GM23248 (cell line): ENCODE results near the gene BMP2K. TPM values are rescaled to one million over a fixed set of nuclear protein-coding genes. Genes with fewer than 3 reads are reported as not detected.

Source experiments
- DNase-seq: peaks from one replicate; pipeline ENCODE4 v3.0.0-alpha.2; 2015
- H2AFZ ChIP-seq: fragments of 200-600 bp; sonication (generic); 2 replicates; pipeline ENCODE4 v1.6.1; 2016; ENCODE audit warnings: antibody characterized with exemption
- H3F3A ChIP-seq: fragments of 200-600 bp; sonication (generic); 2 replicates; pipeline ENCODE4 v1.6.1; 2016; ENCODE audit warnings: mild to moderate bottlenecking, antibody characterized with exemption, mixed run types; ENCODE audit not compliant: insufficient read depth
- H3K27ac ChIP-seq: fragments of 200-600 bp; sonication (generic); 2 replicates; pipeline ENCODE4 v1.5.1; 2016; ENCODE audit warnings: mild to moderate bottlenecking
- H3K27me3 ChIP-seq: fragments of 200-600 bp; sonication (generic); replicated peaks from 2 replicates; pipeline ENCODE4 v1.6.1; 2016; ENCODE audit warnings: mild to moderate bottlenecking; ENCODE audit not compliant: insufficient read depth
- H3K36me3 ChIP-seq: fragments of 200-600 bp; sonication (generic); 2 replicates; pipeline ENCODE4 v1.6.1; 2016; ENCODE audit warnings: low read depth, mild to moderate bottlenecking
- H3K4me1 ChIP-seq: fragments of 200-600 bp; sonication (generic); 2 replicates; pipeline ENCODE4 v1.6.1; 2016; ENCODE audit warnings: mild to moderate bottlenecking; ENCODE audit not compliant: insufficient read depth
- H3K4me2 ChIP-seq: fragments of 200-600 bp; sonication (generic); one replicate; pipeline ENCODE4 v1.6.1; 2016; ENCODE audit warnings: mild to moderate bottlenecking; ENCODE audit not compliant: unreplicated experiment
- H3K4me3 ChIP-seq: fragments of 200-600 bp; sonication (generic); 2 replicates; pipeline ENCODE4 v1.5.1; 2016; ENCODE audit warnings: mild to moderate bottlenecking
- H3K79me2 ChIP-seq: fragments of 200-600 bp; sonication (generic); 2 replicates; pipeline ENCODE4 v1.6.1; 2016; ENCODE audit warnings: mild to moderate bottlenecking; ENCODE audit not compliant: insufficient read depth
- H3K9ac ChIP-seq: fragments of 200-600 bp; sonication (generic); 2 replicates; pipeline ENCODE4 v1.6.1; 2016; ENCODE audit warnings: mild to moderate bottlenecking
- H3K9me2 ChIP-seq: fragments of 200-600 bp; sonication (generic); 2 replicates; pipeline ENCODE4 v1.6.1; 2016; ENCODE audit warnings: mixed run types, mild to moderate bottlenecking, moderate library complexity; ENCODE audit not compliant: insufficient read depth
- H3K9me3 ChIP-seq: fragments of 200-600 bp; sonication (generic); one replicate; pipeline ENCODE4 v1.6.1; 2017; ENCODE audit warnings: low read depth
- H4K20me1 ChIP-seq: fragments of 200-600 bp; sonication (generic); 2 replicates; pipeline ENCODE4 v1.6.0; 2016; ENCODE audit not compliant: insufficient read depth
- EZH2 ChIP-seq: fragments of 200-600 bp; sonication (generic); IDR thresholded peaks from 2 replicates; pipeline ENCODE4 v1.6.1; 2018; ENCODE audit warnings: antibody characterized with exemption, mild to moderate bottlenecking; ENCODE audit not compliant: insufficient read depth, poor library complexity, severe bottlenecking
- EZH2phosphoT487 ChIP-seq: fragments of 200-600 bp; sonication (generic); IDR thresholded peaks from 2 replicates; pipeline ENCODE4 v1.6.1; 2018; ENCODE audit warnings: antibody characterized with exemption, moderate library complexity, mild to moderate bottlenecking, low read depth; ENCODE audit not compliant: insufficient read depth
- WGBS, 2 experiments: methylation state at CpG; one replicate each; pipeline ENCODE4 v1.1.6; 2015 to 2017; ENCODE audit warnings: low lambda C conversion rate in 2 of 2, low coverage in 1 of 2; ENCODE audit errors: missing lambda C conversion rate in 2 of 2; 5-methylcytosine and 5-hydroxymethylcytosine counted together
- in situ Hi-C: fragments of 300-500 bp; cut with MboI; formaldehyde crosslinking; loops from 2 replicates; pipeline ENCODE4 v1.15.0; 2020
- polyA plus RNA-seq: library from polyadenylated mRNA; unstranded; fragments of >200 nt; fragmentation: Nextera tagmentation; extraction: Ambion mirVana; gene quantifications from 2 replicates; pipeline ENCODE4 v1.2.1, GENCODE V29; 2016
- total RNA-seq: library from RNA; depleted of rRNA; stranded (reverse); fragments of >200 nt; shearing (Covaris generic); gene quantifications from 2 replicates; pipeline ENCODE4 v1.2.3, GENCODE V29; 2014

BMP2K gene
- total and polyA plus RNA-seq, 2 experiments from 2014 or later, result 11.0 to 53.0 TPM

- Histone ChIP-seq H3K4me2 (no peak overlapping the region), H3K9me2 (no peaks in the 10 kb centered on the region), H3K4me3 (no peak overlapping the region), H3K36me3 (no peaks in the 10 kb centered on the region), H3K27me3 (0 out of 2 replicates have a peak, but pooled peaks cover 7% of the 10 kb centered on the region), H3K4me1 (peaks cover 5% of the 10 kb centered on the region), H4K20me1 (no peaks in the 10 kb centered on the region), H3K79me2 (no peaks in the 10 kb centered on the region), H3K27ac (no peak overlapping the region), H3K9ac (no peak overlapping the region), H2AFZ (no peak overlapping the region), H3F3A (no peaks in the 10 kb centered on the region), H3K9me3 (no peaks in the 10 kb centered on the region)
- TF ChIP-seq EZH2phosphoT487, result no peak
- no peak for TF ChIP-seq EZH2
- in situ Hi-C loops, result loop anchor here (25.0 kb wide), 2 partner anchors 1268 to 1368 kb away; no protein-coding TSS in a partner anchor
- no peak for DNase-seq
- WGBS, 2 experiments, result 61 to 81% methylated on average over 1 of the region's 1 CpG
Observed at GRCh38 chr4:78944381-78944780, 168.2 kb downstream of the BMP2K start.

- in situ Hi-C loops, result loop anchor here (25.0 kb wide), 2 partner anchors 1267 to 1367 kb away; no protein-coding TSS in a partner anchor
Observed at GRCh38 chr4:78945651-78946179, 169.6 kb downstream of the BMP2K start.

GRCh38 chr4:78949735-78950134 is 173.6 kb downstream of the BMP2K start:
- WGBS, 2 experiments, result 84 to 88% methylated on average over 1 of the region's 1 CpG
- in situ Hi-C loops, result loop anchor here (25.0 kb wide), 2 partner anchors 1263 to 1363 kb away; no protein-coding TSS in a partner anchor
- Histone ChIP-seq H3K27me3 (no peaks in the 10 kb centered on the region), H3K79me2 (no peaks in the 10 kb centered on the region), H3K9me3 (no peaks in the 10 kb centered on the region), H3F3A (no peaks in the 10 kb centered on the region), H3K4me3 (no peak overlapping the region), H2AFZ (no peak overlapping the region), H3K4me2 (no peak overlapping the region), H3K27ac (no peak overlapping the region), H3K4me1 (no peaks in the 10 kb centered on the region), H3K9ac (no peak overlapping the region), H3K9me2 (no peaks in the 10 kb centered on the region), H4K20me1 (no peaks in the 10 kb centered on the region), H3K36me3 (no peaks in the 10 kb centered on the region)
- DNase-seq, result no peak
- TF ChIP-seq EZH2, result no peak
- no peak for TF ChIP-seq EZH2phosphoT487

More at GRCh38 chr4:78945651-78946179, 169.6 kb downstream of the BMP2K start:
- no peak overlapping the region for H3K4me2 ChIP-seq
- no peaks in the 10 kb centered on the region for H3F3A ChIP-seq
- no peaks in the 10 kb centered on the region for H3K36me3 ChIP-seq
- no peak for DNase-seq
- WGBS, 2 experiments, result 78 to 83% methylated on average over 3 of the region's 3 CpGs
- TF ChIP-seq EZH2phosphoT487 (no peak), EZH2 (no peak)
- 0 out of 2 replicates have a peak, but pooled peaks cover 7% of the 10 kb centered on the region for H3K27me3 ChIP-seq
- no peak overlapping the region for H3K27ac ChIP-seq
- no peak overlapping the region for H3K4me3 ChIP-seq
- H2AFZ ChIP-seq, result no peak overlapping the region
- H3K79me2 ChIP-seq, result no peaks in the 10 kb centered on the region
- H4K20me1 ChIP-seq, result no peaks in the 10 kb centered on the region
- H3K4me1 ChIP-seq, result no peaks in the 10 kb centered on the region
- H3K9me3 ChIP-seq, result no peaks in the 10 kb centered on the region
- H3K9me2 ChIP-seq, result no peaks in the 10 kb centered on the region
- no peak overlapping the region for H3K9ac ChIP-seq

- in situ Hi-C loops, result no loop called here
- peak; percentile 67 for DNase-seq
- no peaks in the 10 kb centered on the region for H3K27me3 ChIP-seq
- no peaks in the 10 kb centered on the region for H3F3A ChIP-seq
- no peaks in the 10 kb centered on the region for H3K79me2 ChIP-seq
- H3K9ac ChIP-seq, result no peak overlapping the region
- H4K20me1 ChIP-seq, result no peaks in the 10 kb centered on the region
- no peak for TF ChIP-seq EZH2phosphoT487
- no peak for TF ChIP-seq EZH2
- no peak overlapping the region for H3K4me2 ChIP-seq
- 64 to 67% methylated on average over 3 of the region's 3 CpGs for WGBS, 2 experiments
- no peak overlapping the region for H3K27ac ChIP-seq
- H3K4me1 ChIP-seq, result no peaks in the 10 kb centered on the region
- H2AFZ ChIP-seq, result no peak overlapping the region
- H3K4me3 ChIP-seq, result no peak overlapping the region
- H3K9me2 ChIP-seq, result no peaks in the 10 kb centered on the region
- no peaks in the 10 kb centered on the region for H3K9me3 ChIP-seq
- H3K36me3 ChIP-seq, result no peaks in the 10 kb centered on the region
Observed at GRCh38 chr4:78951862-78952472, 175.8 kb downstream of the BMP2K start.
